GM18499 (cell line): ENCODE data around the gene TUBA4B.
A peak's percentile ranks its signal among the peaks of the same experiment; 100 is the strongest.

Source experiments
- ATAC-seq: cut with Tn5 transposase; IDR thresholded peaks from one replicate; pipeline ENCODE4 v1.9.1; 2021; ENCODE audit warnings: moderate number of reproducible peaks; ENCODE audit not compliant: insufficient read depth, unreplicated experiment

The TUBA4B gene

GRCh38 chr2:219218217-219218731 is 34.8 kb upstream of the TUBA4B start:
- ATAC-seq, result peak; percentile 11

GRCh38 chr2:219218732-219219701 is 34.0 kb upstream of the TUBA4B start, which contains the start of gene ABCB6:
TSS of gene ABCB6 (minus strand) at chr2:219218958. CDS start at chr2:219218673, 285 bp downstream.
- ATAC-seq, result peak; percentile 35

GRCh38 chr2:219219784-219220532 is 33.1 kb upstream of the TUBA4B start:
- no peak for ATAC-seq

GRCh38 chr2:219220652-219221402 is 32.2 kb upstream of the TUBA4B start:
- no peak for ATAC-seq

- ATAC-seq, result no peak
Measured at GRCh38 chr2:219221957-219222518, 31.0 kb upstream of the TUBA4B start.

GRCh38 chr2:219223831-219224610 is 29.0 kb upstream of the TUBA4B start:
- ATAC-seq, result no peak

- no peak for ATAC-seq
Measured at GRCh38 chr2:219225350-219225749, 27.7 kb upstream of the TUBA4B start.

GRCh38 chr2:219228041-219228910 is 24.8 kb upstream of the TUBA4B start:
- ATAC-seq, result no peak

- peak; percentile 2 for ATAC-seq
Measured at GRCh38 chr2:219228911-219229304, 24.1 kb upstream of the TUBA4B start.

DNA sequence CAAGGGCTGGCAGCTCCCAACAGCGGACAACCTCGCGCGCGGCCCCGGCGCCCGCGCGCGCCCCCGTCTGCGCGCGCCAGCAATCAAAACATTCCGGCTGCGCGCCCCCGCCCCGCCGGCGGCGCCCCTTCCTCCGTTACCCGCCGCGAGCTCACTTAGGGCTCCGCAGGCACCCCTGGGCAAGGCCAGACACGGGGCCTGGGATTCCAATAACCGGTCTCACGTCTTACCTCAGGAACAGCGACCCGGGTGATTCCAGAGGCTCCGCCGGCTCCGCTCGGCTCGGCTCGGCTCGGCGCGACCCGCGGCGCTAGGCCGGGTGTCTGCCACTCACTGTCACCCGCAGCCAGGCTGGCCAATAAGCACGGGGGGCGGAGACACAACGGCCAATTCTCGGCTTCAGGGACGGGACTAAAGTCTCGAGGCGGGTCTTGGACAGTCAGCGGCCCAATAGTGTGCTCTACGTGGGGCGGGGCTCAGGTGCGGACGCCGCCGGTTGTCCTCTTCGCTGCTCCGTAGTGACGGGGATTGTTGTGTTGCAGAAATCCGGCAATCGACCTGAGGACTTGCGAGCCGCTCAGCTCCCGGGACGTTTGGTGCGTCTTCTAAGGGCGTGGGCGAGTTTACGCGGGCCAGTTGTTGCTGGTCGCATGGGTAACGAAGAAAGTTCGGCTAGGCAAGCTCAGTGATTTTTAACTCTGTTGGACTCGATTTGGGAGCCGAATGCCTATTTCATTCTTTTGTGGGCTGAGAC is 23.6 kb upstream of the TUBA4B start, which contains the start of the genes ANKZF1 and ATG9A:
ANKZF1 (plus strand) TSS at position 502 of the 754 bp plus-strand sequence. CDS start 452 bp downstream, outside the sequence.
ATG9A (minus strand) TSS at position 332 of the 754 bp plus-strand sequence. CDS start 1,612 bp downstream, outside the sequence.
- ATAC-seq, result peak; percentile 93

GRCh38 chr2:219230059-219230540 is 22.9 kb upstream of the TUBA4B start:
- no peak for ATAC-seq

DNA sequence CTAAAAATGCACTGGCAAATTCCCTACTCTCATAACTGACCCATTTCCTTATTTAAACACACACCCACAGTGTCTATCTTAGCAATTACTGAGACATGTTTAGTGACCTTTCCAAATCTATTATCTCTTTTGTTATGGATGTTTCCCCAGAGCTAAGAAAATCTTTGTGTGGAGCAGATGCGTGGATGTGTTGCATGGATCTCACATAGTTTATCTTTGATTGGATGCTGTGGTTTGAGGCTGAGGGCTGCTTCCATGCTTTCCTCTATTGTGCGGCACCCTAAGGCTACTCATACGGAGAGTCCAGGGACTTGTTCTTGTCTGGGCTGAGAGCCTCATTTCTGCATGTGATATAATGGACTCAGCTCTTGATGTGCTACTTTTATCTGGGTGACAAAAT is 18.7 kb upstream of the TUBA4B start:
- ATAC-seq, result no peak

GRCh38 chr2:219243291-219243761 is 9.7 kb upstream of the TUBA4B start:
- ATAC-seq, result no peak

GRCh38 chr2:219244789-219245147 is 8.3 kb upstream of the TUBA4B start:
- no peak for ATAC-seq

- peak; percentile 51 for ATAC-seq
Measured at GRCh38 chr2:219245148-219245898, 7.7 kb upstream of the TUBA4B start, which contains the start of the genes GLB1L and STK16. TSS of gene GLB1L (minus strand) at chr2:219245444. CDS start at chr2:219243573, 1,871 bp downstream. TSS of gene STK16 (plus strand) at chr2:219245479. CDS start at chr2:219246000, 521 bp downstream.

- no peak for ATAC-seq
Measured at GRCh38 chr2:219245899-219246230, 7.2 kb upstream of the TUBA4B start.
